Stromal cell of bone marrow (primary cell): ENCODE data around the gene MAD1L1.
A peak's percentile ranks its signal among the peaks of the same experiment; 100 is the strongest.

Source experiments
- DNase-seq: peaks from one replicate; pipeline ENCODE4 v3.0.0-alpha.2; 2012; ENCODE audit warnings: low read depth

MAD1L1 gene

GRCh38 chr7:2029211-2029905 is 203.4 kb downstream of the MAD1L1 start:
- no peak for DNase-seq

GRCh38 chr7:2028733-2029132 is 204.0 kb downstream of the MAD1L1 start:
- no peak for DNase-seq

GRCh38 chr7:2025188-2025587 is 207.6 kb downstream of the MAD1L1 start:
- no peak for DNase-seq

- no peak for DNase-seq
Measured at GRCh38 chr7:2024567-2024918, 208.2 kb downstream of the MAD1L1 start.

GRCh38 chr7:2023877-2024566 is 208.7 kb downstream of the MAD1L1 start:
- no peak for DNase-seq

GRCh38 chr7:2022737-2023250 is 210.0 kb downstream of the MAD1L1 start:
- no peak for DNase-seq

GRCh38 chr7:2022021-2022409 is 210.7 kb downstream of the MAD1L1 start:
- no peak for DNase-seq

- peak; percentile 89 for DNase-seq
Measured at GRCh38 chr7:2019711-2020511, 212.8 kb downstream of the MAD1L1 start.

- DNase-seq, result no peak
Measured at GRCh38 chr7:2019461-2019710, 213.4 kb downstream of the MAD1L1 start.

GRCh38 chr7:2018569-2019460 is 213.9 kb downstream of the MAD1L1 start:
- DNase-seq, result peak; percentile 63

- DNase-seq, result no peak
Measured at GRCh38 chr7:2017914-2018568, 214.7 kb downstream of the MAD1L1 start.

- no peak for DNase-seq
Measured at GRCh38 chr7:2017481-2017891, 215.3 kb downstream of the MAD1L1 start.

- no peak for DNase-seq
Measured at GRCh38 chr7:2016761-2017480, 215.8 kb downstream of the MAD1L1 start.

GRCh38 chr7:2016021-2016631 is 216.6 kb downstream of the MAD1L1 start:
- DNase-seq, result no peak

- DNase-seq, result no peak
Measured at GRCh38 chr7:2015251-2015871, 217.4 kb downstream of the MAD1L1 start.

- no peak for DNase-seq
Measured at GRCh38 chr7:2014391-2015241, 218.1 kb downstream of the MAD1L1 start.

- DNase-seq, result no peak
Measured at GRCh38 chr7:2013381-2014311, 219.1 kb downstream of the MAD1L1 start.

- DNase-seq, result peak; percentile 11
Measured at GRCh38 chr7:2012981-2013380, 219.8 kb downstream of the MAD1L1 start.
